SH-SY5Y (cell line): ENCODE data around the gene RAPGEFL1.

ENCODE experiments used
- GATA2 ChIP-seq: IDR thresholded peaks from 2 replicates; pipeline ENCODE4 v1.6.1; 2011; ENCODE audit warnings: mild to moderate bottlenecking, low read depth, low read length
- GATA3 ChIP-seq: IDR thresholded peaks from 2 replicates; pipeline ENCODE4 v1.6.1; 2011; ENCODE audit warnings: low read depth, mild to moderate bottlenecking, low read length, moderate library complexity

DNA sequence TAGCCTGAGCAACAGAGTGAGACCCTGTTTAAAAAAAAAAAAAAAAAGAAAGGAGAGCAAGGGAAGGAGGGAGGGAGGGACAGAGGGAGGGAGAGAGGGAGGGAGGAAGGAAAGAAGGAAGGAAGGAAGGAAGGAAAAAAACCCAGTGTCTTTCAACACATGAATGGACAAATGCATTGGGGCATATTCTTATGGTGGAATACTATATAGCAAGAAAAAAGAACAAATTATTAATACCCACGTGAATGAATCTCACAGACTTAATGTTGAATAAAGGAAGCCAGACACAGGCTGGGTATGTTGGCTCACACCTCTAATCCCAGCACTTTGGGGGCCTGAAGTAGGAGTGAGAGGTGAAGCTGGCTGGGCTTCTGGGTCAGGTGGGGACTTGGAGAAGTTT is 20.3 kb downstream of the RAPGEFL1 start:
- TF ChIP-seq GATA2 (no peak), GATA3 (no peak)
